A673 (cell line): ENCODE data around the gene ARHGEF4. TPM values are rescaled to one million over a fixed set of nuclear protein-coding genes. Genes with fewer than 3 reads are reported as not detected.

Experiments used
- BruUV-seq: library from RNA; stranded (reverse); fragments of 400-500 nt; replicated peaks from 2 replicates; lab custom pipeline; 2021; lab: Mats Ljungman, UMichigan
- CTCF ChIA-PET: fragments of 300-600 bp; sonication (Branson Sonifier 250); formaldehyde crosslinking; loops from one replicate; lab custom pipeline; 2022; ENCODE audit warnings: antibody characterized with exemption; lab: Charles Lee
- POLR2A ChIA-PET: fragments of 300-600 bp; sonication (Branson Sonifier 250); formaldehyde crosslinking; loops from one replicate; lab custom pipeline; 2022; ENCODE audit warnings: antibody characterized with exemption; ENCODE audit not compliant: low non-redundant PET; lab: Charles Lee
- DNase-seq: peaks from one replicate; pipeline ENCODE4 v3.0.0-alpha.2; 2015; ENCODE audit warnings: low spot score
- H3K27ac ChIP-seq: fragments of 200-600 bp; sonication (generic); 2 replicates; pipeline ENCODE4 v1.5.1; 2016; ENCODE audit warnings: mixed run types, low read depth, mild to moderate bottlenecking, mixed read lengths, antibody characterized with exemption, low read length; ENCODE audit not compliant: poor library complexity, severe bottlenecking
- H3K27me3 ChIP-seq: fragments of 200-600 bp; sonication (generic); replicated peaks from 2 replicates; pipeline ENCODE4 v1.6.1; 2017; ENCODE audit warnings: mixed run types, low read depth, mild to moderate bottlenecking, mixed read lengths, antibody characterized with exemption, low read length; ENCODE audit not compliant: insufficient read depth, poor library complexity
- H3K36me3 ChIP-seq: fragments of 200-600 bp; sonication (generic); 2 replicates; pipeline ENCODE4 v1.6.1; 2016; ENCODE audit warnings: mixed run types, mild to moderate bottlenecking, mixed read lengths, antibody characterized with exemption, low read length; ENCODE audit not compliant: insufficient read depth, poor library complexity, severe bottlenecking
- H3K4me1 ChIP-seq: fragments of 200-600 bp; sonication (generic); 2 replicates; pipeline ENCODE4 v1.6.1; 2017; ENCODE audit warnings: mixed run types, mild to moderate bottlenecking, mixed read lengths, antibody characterized with exemption, low read length; ENCODE audit not compliant: insufficient read depth, poor library complexity, severe bottlenecking
- H3K4me3 ChIP-seq: fragments of 200-600 bp; sonication (generic); 2 replicates; pipeline ENCODE4 v1.5.1; 2016; ENCODE audit warnings: low read depth, mixed run types, mild to moderate bottlenecking, mixed read lengths, low read length; ENCODE audit not compliant: poor library complexity, severe bottlenecking
- H3K9me3 ChIP-seq: fragments of 200-600 bp; sonication (generic); 2 replicates; pipeline ENCODE4 v1.6.1; 2016; ENCODE audit warnings: mixed run types, low read depth, mild to moderate bottlenecking, mixed read lengths, antibody characterized with exemption, low read length; ENCODE audit not compliant: poor library complexity, severe bottlenecking
- CTCF ChIP-seq: fragments of 300-800, 200-600 bp; sonication (generic); conservative IDR thresholded peaks from 2 replicates; pipeline ENCODE4 v1.5.1; 2017; ENCODE audit warnings: low read depth, mild to moderate bottlenecking, antibody characterized with exemption, low read length, moderate library complexity, mixed read lengths
- EZH2 ChIP-seq: fragments of 200-600 bp; sonication (generic); IDR thresholded peaks from 2 replicates; pipeline ENCODE4 v1.6.1; 2017; ENCODE audit warnings: borderline replicate concordance, low read depth, mild to moderate bottlenecking, mixed read lengths, antibody characterized with exemption, low read length; ENCODE audit not compliant: poor library complexity, severe bottlenecking
- intact Hi-C: fragments of 100-400 bp; cut with micrococcal nuclease; formaldehyde crosslinking; loops from one replicate; pipeline ENCODE4 v1.10.0; 2022; ENCODE audit not compliant: unreplicated experiment
- total RNA-seq: library from RNA; stranded (reverse); gene quantifications from 2 replicates; pipeline ENCODE4 v1.2.3, GENCODE V29; 2021

The ARHGEF4 gene
- total RNA-seq, 1 experiment from 2014 or later: 2.1 TPM

GRCh38 chr2:131054488-131054887 lies 217.8 kb downstream of the ARHGEF4 start:
- intact Hi-C loops: no loop called here
- no peak overlapping the region for H3K27ac ChIP-seq
- peaks cover 17% of the 10 kb centered on the region for H3K4me1 ChIP-seq
- CTCF ChIA-PET: no interaction called here
- no peaks in the 10 kb centered on the region for H3K9me3 ChIP-seq
- no peak overlapping the region for H3K4me3 ChIP-seq
- no TSS peak for BruUV-seq
- TF ChIP-seq CTCF (no peak), EZH2 (no peak)
- H3K36me3 ChIP-seq: peaks cover 81% of the 10 kb centered on the region
- no peak for DNase-seq
- H3K27me3 ChIP-seq: no peaks in the 10 kb centered on the region
- POLR2A ChIA-PET: no interaction called here

DNA sequence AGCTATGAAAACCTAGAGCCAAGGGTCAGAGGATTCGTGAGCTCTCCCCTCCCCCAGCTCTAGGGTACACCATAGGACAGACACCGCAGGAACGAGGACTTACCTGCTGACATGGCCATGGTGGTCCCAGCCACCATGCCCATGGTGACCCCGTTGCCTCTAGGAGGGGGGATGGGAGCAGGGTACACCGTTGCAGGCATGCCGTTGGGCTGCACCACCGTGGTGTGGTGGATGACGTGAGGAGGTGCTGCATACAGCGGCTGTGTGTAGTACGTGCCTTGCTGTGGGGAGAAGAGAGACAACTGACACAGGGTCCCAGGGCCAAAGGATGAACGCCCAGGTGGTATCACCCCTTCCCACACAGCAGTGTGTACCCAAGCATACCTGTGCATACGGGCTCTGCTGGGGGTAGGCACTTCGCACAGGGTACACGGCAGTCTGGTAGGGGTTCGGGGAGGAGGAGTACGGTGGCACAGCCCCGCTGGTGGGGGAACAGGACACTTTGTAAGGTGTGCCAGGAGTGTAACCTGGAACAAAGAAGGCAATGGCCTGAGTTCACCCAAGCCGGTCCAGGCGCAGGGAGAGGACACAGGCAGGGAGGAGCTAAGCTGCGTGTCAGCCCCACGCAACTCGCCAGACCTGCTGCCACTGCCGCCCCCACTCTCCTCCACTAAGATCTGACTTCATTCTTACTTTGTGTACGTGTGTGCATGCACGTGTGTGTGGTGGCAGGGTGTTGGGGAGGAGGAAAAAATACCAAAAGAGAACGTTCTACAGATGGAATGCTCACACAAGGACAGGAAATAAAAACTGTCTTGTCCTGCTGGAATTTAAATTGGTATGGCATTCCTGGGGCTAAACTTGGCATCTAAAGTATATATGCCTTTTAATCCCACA lies 218.7 kb downstream of the ARHGEF4 start:
- Histone ChIP-seq H3K9me3 (no peaks in the 10 kb centered on the region), H3K4me1 (peaks cover 17% of the 10 kb centered on the region), H3K4me3 (no peak overlapping the region), H3K27me3 (no peaks in the 10 kb centered on the region), H3K36me3 (peaks cover 71% of the 10 kb centered on the region), H3K27ac (peak overlapping the region; percentile 40)
- BruUV-seq: no TSS peak
- intact Hi-C loops: no loop called here
- POLR2A ChIA-PET: no interaction called here
- CTCF ChIA-PET: no interaction called here
- TF ChIP-seq CTCF (no peak), EZH2 (no peak)
- no peak for DNase-seq

DNA sequence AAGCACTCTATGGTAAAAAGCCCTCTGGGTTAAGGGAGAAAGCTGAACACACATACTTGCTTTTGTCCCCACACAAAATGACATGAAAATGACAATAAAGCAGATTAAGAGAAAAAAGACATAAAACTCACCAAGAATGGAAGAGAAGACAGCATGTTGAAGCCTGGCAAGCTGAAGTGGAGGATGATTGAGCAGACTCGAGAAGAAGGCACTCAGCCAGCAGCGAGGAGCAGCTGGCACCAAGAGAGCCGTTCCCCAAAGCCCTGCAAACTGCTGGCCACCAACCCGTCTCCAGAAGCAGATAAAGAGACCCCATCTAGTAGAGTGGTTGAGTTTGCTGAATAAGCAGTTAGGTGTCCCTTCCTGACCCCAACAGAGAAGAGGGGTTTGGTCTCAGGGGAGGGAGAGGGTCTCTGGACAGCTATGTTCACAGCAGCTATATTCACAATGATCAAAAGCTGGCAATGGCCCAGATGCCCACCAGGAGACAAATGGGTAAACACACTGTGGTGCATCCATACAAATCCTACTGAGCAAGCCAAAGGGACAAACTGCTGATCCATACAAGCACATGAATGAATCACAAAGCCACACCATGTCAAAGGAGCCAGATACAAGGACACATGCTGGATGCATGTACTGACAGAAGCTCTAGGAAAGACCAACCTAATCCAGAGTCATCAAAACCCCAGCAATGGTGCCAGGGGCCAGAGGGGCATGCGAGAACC lies 219.7 kb downstream of the ARHGEF4 start:
- H3K27me3 ChIP-seq: no peaks in the 10 kb centered on the region
- DNase-seq: peak; percentile 9
- intact Hi-C loops: no loop called here
- H3K4me1 ChIP-seq: peaks cover 17% of the 10 kb centered on the region
- POLR2A ChIA-PET: no interaction called here
- H3K36me3 ChIP-seq: peaks cover 62% of the 10 kb centered on the region
- no peak for TF ChIP-seq CTCF
- no peak for TF ChIP-seq EZH2
- H3K9me3 ChIP-seq: no peaks in the 10 kb centered on the region
- BruUV-seq: no TSS peak
- peak overlapping the region; percentile 40 for H3K27ac ChIP-seq
- H3K4me3 ChIP-seq: no peak overlapping the region
- CTCF ChIA-PET: no interaction called here
